HK-2 (cell line): ENCODE measurements around the gene KL.

Experiments
- DNase-seq: peaks from one replicate; pipeline ENCODE4 v3.0.0-alpha.2; 2018; ENCODE audit not compliant: unreplicated experiment

The KL gene

DNA sequence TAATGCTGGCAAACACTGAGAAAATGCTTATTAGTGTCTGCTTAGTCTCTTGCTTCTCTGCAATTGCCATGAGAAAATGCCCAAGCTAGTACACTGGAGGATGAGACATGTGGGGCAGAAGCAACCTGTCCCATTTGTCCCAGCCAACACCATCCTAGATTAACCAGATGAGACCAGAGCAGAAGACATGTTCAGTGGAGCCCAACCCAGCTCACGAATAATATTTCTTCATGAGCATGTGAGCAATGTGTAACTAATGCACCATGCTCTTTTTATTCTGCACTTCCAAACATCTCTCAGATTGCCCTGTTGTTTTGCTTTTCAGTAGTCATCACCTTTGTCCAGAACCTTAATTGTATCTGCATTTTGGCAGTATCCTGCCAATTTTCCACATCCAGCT, 21.4 kb downstream of the KL start:
- DNase-seq, result no peak

DNA sequence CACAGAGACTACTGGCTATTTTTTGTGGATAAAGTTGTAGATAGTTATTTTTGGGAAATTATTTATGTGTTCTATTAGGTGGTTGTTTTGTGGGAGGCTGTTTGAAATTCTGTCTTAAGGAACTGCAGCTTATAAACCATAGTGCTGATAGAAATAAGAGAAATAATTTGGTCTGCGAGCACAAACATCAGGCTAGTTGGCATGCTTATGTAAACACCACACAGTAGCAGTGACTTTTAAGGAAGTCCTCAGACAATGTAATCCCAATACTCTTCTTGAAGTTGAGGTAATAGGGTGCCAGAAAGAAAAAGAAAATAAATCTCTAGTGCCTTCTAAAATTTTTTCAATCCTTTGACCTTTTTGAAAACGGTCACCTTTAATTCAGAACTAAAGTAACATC, 23.9 kb downstream of the KL start:
- no peak for DNase-seq

DNA sequence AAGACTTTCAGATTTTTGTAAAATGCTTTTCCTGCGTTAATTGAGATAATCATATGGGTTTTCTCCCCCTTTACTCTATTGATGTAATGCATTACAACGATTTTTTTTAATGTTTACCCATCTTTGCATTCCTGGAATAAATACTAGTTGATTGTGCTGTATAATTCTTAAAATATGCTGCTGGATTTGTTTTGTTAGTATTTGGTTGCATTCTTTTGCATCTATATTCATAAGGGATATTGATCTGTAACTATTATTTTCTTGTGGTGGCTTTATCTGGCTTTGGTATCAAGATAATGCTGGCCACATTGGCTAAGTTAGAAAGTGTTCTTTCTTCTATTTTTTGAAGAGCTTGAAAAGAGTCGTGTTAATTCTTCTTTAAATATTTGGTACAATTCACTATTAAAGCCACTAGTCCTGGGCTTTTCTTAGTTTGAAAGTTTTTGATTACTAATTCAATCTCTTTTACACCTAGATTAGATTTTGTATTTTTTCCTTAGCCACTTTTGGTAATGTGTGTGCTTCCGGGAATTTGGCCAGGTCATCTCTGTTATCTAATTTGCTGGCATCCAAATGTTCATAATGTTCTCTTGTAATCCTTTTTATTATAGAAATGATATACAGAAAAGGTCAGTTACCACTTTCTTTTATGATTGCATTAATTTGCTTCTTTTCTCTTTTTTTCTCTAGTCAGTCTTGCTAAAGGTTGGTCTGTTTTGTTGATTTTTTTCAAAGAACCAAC, 29.8 kb downstream of the KL start:
- no peak for DNase-seq

DNA sequence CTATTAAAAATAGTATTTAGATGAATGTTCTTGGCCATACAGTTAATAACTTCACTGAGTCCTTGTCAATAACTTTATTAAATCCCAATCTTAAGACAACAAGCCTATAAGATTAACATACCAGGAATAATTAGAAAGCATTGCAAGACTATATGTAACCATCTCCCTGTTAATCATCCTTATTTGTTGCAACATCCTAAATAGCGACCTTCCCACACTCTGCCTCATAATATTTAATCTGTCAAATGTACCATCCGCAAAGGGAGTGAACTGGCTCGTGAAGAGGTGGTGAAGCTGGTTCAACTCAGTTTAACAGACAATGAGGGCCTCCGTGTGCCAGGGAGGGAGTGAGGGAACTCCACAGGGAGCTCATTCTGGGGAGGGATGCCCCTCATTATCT, 33.9 kb downstream of the KL start:
- DNase-seq, result no peak

DNA sequence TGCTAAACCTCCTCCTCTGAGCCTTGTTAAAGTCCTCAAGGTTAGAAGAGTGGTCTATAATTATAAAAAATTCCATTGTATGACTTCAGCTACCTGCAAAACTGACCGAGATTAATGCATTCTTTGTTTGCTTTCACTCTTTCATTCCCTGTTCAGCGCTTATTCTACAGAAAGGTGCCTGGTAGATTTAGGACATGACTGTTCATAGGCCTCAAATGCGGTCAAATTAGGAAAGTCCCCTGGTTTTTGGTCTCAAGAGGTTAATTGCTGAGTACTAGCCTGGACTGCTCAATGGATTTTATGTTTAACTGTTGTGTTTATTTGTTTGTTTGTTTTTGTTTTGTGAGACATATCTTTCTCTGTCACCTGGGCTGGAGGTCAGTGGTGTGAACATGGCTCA, 35.4 kb downstream of the KL start:
- no peak for DNase-seq

DNA sequence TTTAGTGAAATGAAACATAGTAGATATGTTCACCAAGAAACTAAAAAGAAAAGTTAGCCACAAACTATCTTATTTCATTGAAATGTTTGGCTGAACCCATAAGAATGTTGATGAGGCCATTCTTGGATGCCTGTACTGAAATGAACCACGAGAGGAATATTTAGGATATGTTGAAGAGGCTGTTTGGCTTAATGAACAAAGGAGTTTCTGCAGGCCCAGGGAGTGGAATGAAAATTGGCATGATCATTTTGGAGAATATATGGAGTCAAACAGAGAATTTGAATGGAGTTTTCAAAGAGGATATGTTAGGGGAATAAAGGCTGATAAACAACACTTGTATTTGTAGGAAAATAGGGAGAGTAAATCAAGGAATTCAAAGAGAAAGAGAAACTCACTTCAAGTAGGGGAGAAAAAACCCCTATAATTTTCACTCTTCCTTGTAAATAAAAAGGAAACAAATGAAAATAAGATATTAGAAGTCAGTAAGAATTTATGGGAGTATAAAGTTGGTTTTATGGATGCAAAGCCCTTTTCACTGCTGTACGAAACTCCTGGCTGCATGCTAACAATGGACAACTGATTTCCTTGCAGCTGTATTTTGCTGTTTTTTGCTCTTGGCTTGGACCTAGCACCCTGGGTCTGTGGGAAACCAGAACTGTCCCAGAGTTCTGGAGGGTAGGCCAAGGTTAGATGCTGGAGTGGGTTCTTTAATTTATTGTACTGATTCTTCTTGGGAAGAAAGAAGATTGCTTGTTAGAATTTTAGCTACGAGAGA, 36.5 kb downstream of the KL start:
- no peak for DNase-seq

DNA sequence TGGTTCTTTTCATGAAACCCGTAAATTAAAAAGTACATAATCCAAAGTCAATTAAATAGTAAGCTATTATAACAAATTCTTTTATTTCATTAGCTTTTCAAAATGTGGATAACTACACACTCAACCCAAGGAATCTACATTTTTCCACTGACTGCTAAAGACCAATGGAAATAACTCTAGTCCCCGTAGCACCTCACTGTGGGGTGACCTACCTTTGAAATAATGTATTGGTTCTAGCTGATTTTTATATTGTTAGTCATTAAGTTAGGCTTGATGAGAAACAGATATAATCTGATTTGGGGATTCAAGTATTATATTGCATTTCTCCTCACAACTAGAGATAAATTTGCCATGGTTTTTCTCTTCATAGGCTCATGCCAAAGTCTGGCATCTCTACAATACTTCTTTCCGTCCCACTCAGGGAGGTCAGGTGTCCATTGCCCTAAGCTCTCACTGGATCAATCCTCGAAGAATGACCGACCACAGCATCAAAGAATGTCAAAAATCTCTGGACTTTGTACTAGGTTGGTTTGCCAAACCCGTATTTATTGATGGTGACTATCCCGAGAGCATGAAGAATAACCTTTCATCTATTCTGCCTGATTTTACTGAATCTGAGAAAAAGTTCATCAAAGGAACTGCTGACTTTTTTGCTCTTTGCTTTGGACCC, 37.3 kb downstream of the KL start:
- no peak for DNase-seq

DNA sequence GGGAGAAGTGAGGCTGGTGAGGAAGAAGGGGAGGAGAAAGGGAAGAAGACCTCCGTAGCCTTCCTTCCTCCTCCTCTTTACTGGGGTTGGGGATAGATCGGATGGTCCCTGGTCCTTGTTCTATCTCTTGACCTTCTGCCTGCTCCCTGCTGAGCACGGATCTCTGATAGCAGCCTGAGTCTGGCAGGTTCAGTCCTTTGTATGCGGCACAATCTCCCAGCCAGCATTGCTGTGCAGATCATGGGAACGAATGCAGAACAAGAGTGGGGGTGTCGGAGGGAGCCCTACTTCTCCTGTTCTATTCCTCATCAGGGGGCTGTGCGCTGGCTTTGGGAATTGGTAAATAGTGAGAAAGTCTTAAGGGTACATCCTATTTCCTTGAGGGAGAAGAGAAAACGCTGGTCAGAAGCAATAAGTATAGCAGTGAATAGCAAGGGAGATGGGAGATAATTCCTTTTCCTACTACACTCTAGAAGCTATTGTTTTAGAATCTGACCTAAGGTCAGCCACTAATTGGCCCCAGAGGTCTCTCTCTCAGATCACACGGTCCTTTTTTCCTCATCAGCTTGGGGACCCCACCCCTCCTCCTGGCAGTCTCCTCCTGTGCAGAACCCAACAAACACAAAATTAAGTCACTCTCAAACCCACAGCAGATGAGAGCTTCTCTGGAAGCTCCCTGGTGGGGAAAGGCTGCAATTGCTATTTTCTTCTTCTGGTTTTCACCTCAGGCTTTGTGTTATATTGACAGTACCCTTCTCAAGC, 41.0 kb downstream of the KL start:
- DNase-seq, result no peak

DNA sequence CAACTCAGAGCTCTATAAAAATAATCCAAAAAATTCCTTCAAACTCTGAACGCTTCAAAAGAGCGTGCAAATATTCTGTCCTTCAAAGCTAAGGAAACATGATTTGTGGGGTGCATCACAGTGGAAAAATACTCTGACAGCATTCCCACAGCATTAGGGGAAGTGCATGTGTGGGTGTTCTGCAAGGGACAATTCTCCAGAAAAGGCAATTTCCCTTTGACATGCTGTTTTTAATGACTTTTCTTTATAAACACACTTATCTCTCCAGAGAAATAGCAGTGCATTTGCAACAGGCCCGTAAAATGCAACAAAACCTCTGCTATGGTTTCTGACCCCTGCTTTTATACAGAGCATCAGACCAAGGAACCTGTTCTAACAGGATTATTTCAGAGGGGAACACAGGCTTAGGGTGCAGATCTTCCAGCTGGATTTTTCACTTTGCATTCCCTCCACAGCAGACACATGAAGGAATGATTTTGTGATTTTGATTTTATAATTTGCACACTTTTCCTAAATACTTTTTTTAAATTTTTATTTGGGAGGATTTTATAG, 42.6 kb downstream of the KL start:
- DNase-seq, result no peak

DNA sequence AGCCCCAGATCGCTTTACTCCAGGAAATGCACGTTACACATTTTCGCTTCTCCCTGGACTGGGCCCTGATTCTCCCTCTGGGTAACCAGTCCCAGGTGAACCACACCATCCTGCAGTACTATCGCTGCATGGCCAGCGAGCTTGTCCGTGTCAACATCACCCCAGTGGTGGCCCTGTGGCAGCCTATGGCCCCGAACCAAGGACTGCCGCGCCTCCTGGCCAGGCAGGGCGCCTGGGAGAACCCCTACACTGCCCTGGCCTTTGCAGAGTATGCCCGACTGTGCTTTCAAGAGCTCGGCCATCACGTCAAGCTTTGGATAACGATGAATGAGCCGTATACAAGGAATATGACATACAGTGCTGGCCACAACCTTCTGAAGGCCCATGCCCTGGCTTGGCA, 44.6 kb downstream of the KL start:
- DNase-seq, result no peak

DNA sequence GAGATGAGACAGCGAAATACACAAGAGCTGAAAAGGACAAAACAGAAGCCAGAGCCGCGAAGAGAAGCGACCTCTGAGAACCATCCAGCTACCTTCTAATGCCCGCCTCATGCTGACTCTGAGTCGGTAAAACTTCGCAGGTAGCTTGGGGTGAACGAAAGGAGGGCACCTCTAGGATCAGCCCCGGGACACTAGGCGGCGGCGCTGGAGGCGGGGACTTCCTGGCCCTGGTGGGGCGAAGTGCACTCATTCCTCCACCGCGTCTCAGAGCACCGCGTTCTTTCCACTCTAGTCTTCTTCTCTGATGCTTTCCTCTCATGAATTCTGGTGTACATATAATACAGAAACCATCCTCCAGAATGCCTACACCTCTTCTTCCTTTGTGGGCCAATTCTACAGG, 50.1 kb downstream of the KL start:
- no peak for DNase-seq

DNA sequence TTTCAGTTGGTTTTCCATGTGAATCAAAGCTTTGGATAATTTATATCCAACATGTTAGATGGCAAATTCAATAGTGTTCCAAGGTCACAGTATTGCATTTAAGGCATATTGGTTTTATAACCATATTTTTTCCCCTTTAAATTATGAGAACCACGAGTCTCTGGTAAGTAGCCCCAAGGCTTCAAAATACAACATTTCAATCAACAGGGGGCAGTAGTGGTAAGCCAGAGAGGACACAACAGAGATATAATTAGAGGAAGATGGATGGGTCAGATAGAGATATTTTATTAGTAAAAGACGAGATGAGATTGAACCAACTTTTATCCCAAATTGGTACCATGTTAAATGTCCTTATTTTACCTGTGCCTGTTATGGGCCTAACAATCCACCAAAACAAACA, 53.1 kb downstream of the KL start:
- DNase-seq, result no peak

DNA sequence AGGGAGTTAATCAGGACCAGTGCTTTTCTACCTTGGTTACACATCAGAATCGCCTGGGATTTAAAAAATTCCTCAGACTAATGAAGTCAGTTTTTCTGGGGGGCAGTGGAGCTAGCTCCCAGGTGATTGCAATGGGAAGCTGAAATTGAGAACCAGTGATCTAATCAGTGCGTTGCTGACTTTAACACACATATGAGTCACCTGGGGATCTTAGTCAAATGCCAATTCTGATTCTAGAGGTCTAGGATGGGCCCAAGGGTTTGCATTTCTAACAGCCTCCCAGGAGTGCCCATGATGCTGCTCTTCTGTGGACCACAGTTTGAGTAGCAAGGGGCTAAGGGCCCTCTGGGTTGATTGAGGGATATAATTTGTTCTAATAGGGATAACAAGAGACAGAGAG, 54.5 kb downstream of the KL start:
- DNase-seq, result no peak

DNA sequence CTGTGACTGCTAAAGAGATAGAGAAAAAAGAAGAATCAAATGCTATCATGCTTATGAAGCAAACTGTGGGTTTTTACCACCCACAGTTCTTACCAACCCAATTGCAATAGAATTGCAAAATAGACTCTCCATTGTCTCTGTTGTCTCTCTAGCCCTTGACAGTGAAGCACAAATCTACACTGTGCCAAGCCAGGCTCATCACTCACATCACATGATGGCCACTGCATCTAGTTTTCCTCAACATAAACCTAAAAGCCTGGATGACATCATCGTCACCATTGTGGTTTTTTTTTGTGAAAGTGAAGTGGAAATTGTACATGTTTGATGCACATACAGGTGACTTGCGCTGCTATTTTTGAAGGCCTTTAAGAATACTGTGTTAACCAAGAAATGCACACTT, 56.1 kb downstream of the KL start:
- DNase-seq, result no peak

DNA sequence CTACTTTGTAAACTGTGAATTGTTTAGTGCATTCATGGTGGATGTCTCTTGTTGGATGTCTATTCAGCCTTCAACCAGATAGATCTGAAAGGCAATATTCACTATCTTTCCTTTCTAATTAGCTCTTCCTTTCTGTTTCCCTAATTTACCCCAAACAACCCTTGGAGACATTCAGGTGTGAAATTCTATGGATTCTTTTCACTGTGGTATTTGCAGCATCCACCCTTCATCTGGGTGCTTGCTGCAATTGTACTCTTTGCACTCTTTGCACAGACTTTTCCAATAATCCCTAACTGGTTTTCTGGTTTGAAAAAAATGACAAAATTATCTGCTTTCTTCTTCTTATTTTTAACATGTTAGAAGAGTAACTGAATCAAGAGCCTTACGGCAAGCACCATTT, 56.5 kb downstream of the KL start:
- no peak for DNase-seq

DNA sequence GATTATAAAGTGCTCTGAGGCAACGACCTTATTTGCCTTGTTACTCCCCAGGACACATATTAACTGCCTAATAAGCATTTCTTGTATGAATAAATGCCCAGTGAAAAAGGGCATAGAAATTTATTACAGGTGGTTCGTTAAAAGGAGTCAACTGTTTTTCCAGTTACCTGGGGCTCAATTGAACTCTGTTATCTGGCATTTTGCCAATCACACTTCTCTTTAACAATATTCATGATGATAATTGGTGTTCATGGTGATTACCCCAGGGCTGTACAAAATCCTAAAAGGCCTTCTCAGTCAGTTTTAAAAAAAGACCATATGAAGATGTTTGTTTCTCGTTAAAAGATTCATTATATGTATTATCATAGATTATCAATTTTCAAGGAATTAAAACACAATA, 57.1 kb downstream of the KL start:
- DNase-seq, result no peak

DNA sequence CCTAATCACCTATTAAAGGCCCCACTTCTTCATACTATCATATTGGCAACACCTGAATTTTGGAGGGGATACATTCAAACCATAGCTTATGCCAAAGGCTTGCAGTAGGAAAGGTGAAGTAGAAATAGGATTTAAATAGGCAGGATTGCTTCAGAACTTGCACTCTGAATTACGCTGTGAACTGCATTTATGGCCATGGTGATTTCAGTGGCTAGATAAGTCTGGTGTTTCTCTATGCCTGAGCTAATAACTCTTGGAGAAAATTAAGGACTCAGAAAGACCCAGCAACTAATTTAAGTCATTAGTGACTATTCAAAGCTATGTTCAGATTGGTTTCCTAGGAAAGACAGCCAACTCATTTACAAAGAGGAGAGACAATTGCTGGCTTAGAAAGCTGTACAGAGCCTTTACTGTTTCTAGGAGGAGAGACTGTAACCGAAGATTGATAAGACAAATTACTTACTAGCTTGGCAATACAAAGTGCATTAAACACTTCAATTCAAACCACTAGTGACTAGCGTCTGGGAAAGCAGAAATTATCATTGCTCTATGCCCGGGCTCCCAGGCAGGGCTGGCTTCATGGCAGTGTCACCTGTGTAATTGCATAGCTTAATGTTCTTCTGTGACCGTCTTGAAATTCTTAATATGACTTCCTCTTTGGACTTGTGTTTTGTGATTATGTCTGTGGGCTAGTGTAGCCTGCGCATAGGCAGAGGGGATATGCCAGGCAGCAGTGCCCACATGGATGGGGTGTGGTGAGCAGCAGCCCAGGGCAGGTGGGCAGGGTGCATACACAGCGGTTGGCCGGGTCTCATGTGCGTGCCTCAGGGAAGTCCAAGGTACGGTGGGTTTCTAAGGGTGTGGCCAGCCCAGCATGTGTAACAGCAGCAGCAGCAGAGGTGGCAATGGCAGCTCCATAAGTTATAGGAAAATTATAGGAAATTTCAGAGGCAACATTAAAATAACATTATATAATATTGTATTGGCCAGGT, 60.1 kb downstream of the KL start:
- DNase-seq, result no peak

DNA sequence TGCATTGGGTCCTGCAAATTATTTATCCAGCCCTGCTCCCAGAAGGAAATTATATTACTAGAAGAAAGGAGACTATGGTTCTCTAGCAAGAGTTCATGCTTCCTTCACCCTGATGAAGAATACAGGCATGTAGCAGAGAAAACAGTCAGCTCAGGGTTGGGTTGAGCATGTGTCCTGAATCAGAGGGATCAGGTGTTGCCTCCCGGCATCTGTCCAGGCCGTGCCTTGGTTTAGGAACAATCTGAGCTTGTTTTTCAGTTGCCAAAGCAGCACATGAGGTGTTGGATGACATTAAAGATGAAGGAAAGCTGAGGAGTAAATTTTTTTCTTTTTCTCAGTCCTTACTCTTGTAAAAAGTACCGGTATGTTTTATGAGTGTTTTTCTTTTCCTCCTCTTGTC, 62.0 kb downstream of the KL start:
- no peak for DNase-seq

DNA sequence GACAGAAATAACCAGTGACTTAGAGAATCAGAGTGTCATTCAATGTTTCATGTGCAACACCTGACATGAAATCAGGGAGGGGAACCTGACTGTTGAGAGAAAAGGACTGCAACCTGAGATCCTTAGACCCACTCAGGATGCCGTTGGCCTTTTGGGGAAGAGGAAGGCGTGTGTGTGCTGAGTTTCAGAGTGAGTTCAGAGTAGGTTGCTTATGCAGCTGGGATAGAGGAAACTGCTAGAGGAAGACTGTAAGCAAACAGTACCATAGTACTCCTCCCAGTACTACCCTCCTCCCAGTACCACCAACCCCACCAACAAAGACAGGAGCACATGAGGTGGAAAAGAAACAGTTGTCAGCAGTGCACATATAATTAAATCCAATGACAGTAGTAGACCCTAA, 63.7 kb downstream of the KL start:
- no peak for DNase-seq

DNA sequence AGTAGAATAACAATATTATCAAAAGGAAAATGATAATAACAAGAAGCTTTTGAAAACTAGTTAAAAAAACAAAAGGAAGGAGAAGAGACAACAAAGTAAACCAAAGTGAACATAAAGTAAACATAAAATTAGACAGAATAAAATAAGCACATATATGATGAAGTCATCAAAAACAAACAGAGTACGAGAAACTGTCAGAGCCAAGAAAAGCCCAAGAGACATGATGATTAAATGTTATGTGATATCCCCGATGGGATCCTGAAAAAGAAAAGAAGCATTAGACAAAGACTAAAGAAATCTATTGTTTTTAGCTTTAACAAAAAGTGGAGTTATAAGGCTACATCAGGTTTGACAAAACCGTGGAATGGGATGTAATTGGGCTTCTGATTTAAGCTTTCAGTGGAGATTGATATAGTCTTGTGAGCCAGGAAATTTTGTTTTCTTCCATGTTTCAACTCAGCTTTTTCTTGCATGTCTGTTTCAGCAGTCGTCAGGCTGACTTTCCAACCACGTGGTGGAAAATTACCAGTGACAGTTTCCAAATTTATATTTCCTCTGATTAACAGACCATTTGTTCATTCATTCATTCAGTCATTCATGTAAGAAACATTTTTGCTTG, 64.9 kb downstream of the KL start:
- DNase-seq, result no peak
